Non-pigmented ciliary epithelial cell (primary cell): ENCODE data around the gene PCDHA10.
"Not testable (repeated sequence)": the region's sequence is repeated elsewhere in the genome, so short reads cannot be mapped to it uniquely, and the experiment has no call there.

Experiments
- DNase-seq: peaks from one replicate; pipeline ENCODE4 v3.0.0-alpha.2; 2010; ENCODE audit warnings: low read depth

The PCDHA10 gene

GRCh38 chr5:140840978-140841962 is 14.4 kb upstream of the PCDHA10 start, which contains the start of gene PCDHA8:
PCDHA8 (plus strand) TSS chr5:140841187; CDS start chr5:140841322, 135 bp downstream.
- DNase-seq: no peak

GRCh38 chr5:140842798-140843733 is 12.6 kb upstream of the PCDHA10 start:
- DNase-seq: no peak

- not testable (repeated sequence) for DNase-seq
Observed at GRCh38 chr5:140848139-140849102, 7.3 kb upstream of the PCDHA10 start, which contains the start of gene PCDHA9. PCDHA9 (plus strand) TSS chr5:140848382; CDS start chr5:140848496, 114 bp downstream.

- not testable (repeated sequence) for DNase-seq
Observed at GRCh38 chr5:140849831-140850634, 5.7 kb upstream of the PCDHA10 start.

GRCh38 chr5:140857177-140857986 is 1.7 kb downstream of the PCDHA10 start:
- no peak for DNase-seq

GRCh38 chr5:140857987-140858240 is 2.2 kb downstream of the PCDHA10 start:
- DNase-seq: no peak

GRCh38 chr5:140862441-140863295 is 7.0 kb downstream of the PCDHA10 start:
- no peak for DNase-seq

- no peak for DNase-seq
Observed at GRCh38 chr5:140868721-140869554, 13.2 kb downstream of the PCDHA10 start, which contains the start of gene PCDHA11. PCDHA11 (plus strand) TSS chr5:140868957; CDS start chr5:140869104, 147 bp downstream.

- DNase-seq: no peak
Observed at GRCh38 chr5:140869555-140869886, 13.8 kb downstream of the PCDHA10 start.

GRCh38 chr5:140870221-140871201 is 14.8 kb downstream of the PCDHA10 start:
- no peak for DNase-seq

- no peak for DNase-seq
Observed at GRCh38 chr5:140875085-140876065, 19.7 kb downstream of the PCDHA10 start, which contains the start of gene PCDHA12. PCDHA12 (plus strand) TSS chr5:140875308; CDS start chr5:140875473, 165 bp downstream.

GRCh38 chr5:140876541-140877261 is 21.0 kb downstream of the PCDHA10 start:
- not testable (repeated sequence) for DNase-seq

- no peak for DNase-seq
Observed at GRCh38 chr5:140877262-140877581, 21.5 kb downstream of the PCDHA10 start.

GRCh38 chr5:140881889-140882590 is 26.3 kb downstream of the PCDHA10 start, which contains the start of gene PCDHA13:
PCDHA13 (plus strand) TSS chr5:140882124; CDS start chr5:140882269, 145 bp downstream.
- DNase-seq: no peak
